Cerebellar cortex (tissue), 1 donor: ENCODE results near the gene PTRH1.
"Not testable (repeated sequence)": the region's sequence is repeated elsewhere in the genome, so short reads cannot be mapped to it uniquely, and the experiment has no call there.

ENCODE experiments used
- DNase-seq: peaks from one replicate; pipeline ENCODE4 v3.0.0-alpha.2; 2015; ENCODE audit warnings: low spot score

PTRH1 gene

GRCh38 chr9:127715470-127716337 lies at the start of gene PTRH1, which contains the start of gene TTC16:
PTRH1 (minus strand) TSS chr9:127715663; CDS start chr9:127715639, 24 bp downstream.
TTC16 (plus strand) TSS chr9:127716079; CDS start chr9:127716146, 67 bp downstream.
- DNase-seq = peak; percentile 97

- DNase-seq = peak; percentile 61
These were observed 48.5 kb upstream of the PTRH1 start for GRCh38 chr9:127763918-127764384.

- DNase-seq = no peak
These were observed 46.7 kb upstream of the PTRH1 start for GRCh38 chr9:127762111-127762676.

- no peak for DNase-seq
These were observed 46.1 kb upstream of the PTRH1 start for GRCh38 chr9:127761491-127761956.

- no peak for DNase-seq
These were observed 45.6 kb upstream of the PTRH1 start for GRCh38 chr9:127761061-127761460.

- DNase-seq = no peak
These were observed 43.4 kb upstream of the PTRH1 start for GRCh38 chr9:127758843-127759242.

GRCh38 chr9:127756776-127757175 lies 41.3 kb upstream of the PTRH1 start:
- not testable (repeated sequence) for DNase-seq

GRCh38 chr9:127756233-127756632 lies 40.8 kb upstream of the PTRH1 start:
- DNase-seq = no peak

GRCh38 chr9:127755061-127756060 lies 39.9 kb upstream of the PTRH1 start:
- DNase-seq = peak; percentile 61

GRCh38 chr9:127754099-127755060 lies 38.9 kb upstream of the PTRH1 start:
- DNase-seq = peak; percentile 86

- DNase-seq = no peak
These were observed 38.2 kb upstream of the PTRH1 start for GRCh38 chr9:127753622-127754021.

- DNase-seq = no peak
These were observed 37.7 kb upstream of the PTRH1 start for GRCh38 chr9:127753148-127753547.

- no peak for DNase-seq
These were observed 36.0 kb upstream of the PTRH1 start for GRCh38 chr9:127751269-127752054.

GRCh38 chr9:127749090-127749787 lies 33.8 kb upstream of the PTRH1 start:
- no peak for DNase-seq

- DNase-seq = no peak
These were observed 31.6 kb upstream of the PTRH1 start for GRCh38 chr9:127746959-127747569.

- DNase-seq = no peak
These were observed 29.1 kb upstream of the PTRH1 start for GRCh38 chr9:127744398-127745110.

- DNase-seq = peak; percentile 90
These were observed 27.1 kb upstream of the PTRH1 start for GRCh38 chr9:127742435-127743088.
